Progenitor cell of endocrine pancreas (in vitro differentiated cells): Measurements from ENCODE around the gene FOXL1. TPM values are rescaled to one million over a fixed set of nuclear protein-coding genes. Genes with fewer than 3 reads are reported as not detected.

ENCODE experiments used
- DNase-seq: peaks from one replicate; pipeline ENCODE4 v3.0.0; 2021; ENCODE audit warnings: low spot score; ENCODE audit not compliant: unreplicated experiment
- H3K27ac Mint-ChIP-seq: 2 replicates; pipeline ENCODE4 v1.8.0; 2021; ENCODE audit warnings: mild to moderate bottlenecking, moderate library complexity, mixed read lengths
- H3K27me3 Mint-ChIP-seq: 2 replicates; pipeline ENCODE4 v1.8.0; 2021; ENCODE audit warnings: mixed read lengths
- H3K36me3 Mint-ChIP-seq: 2 replicates; pipeline ENCODE4 v1.8.0; 2022; ENCODE audit warnings: mixed read lengths; ENCODE audit not compliant: insufficient read depth
- H3K4me1 Mint-ChIP-seq: 2 replicates; pipeline ENCODE4 v1.8.0; 2021; ENCODE audit warnings: low read depth, mixed read lengths
- H3K4me3 Mint-ChIP-seq: 2 replicates; pipeline ENCODE4 v1.8.0; 2021; ENCODE audit warnings: low read depth, mild to moderate bottlenecking, moderate library complexity, mixed read lengths
- H3K9me3 Mint-ChIP-seq: 2 replicates; pipeline ENCODE4 v1.8.0; 2021; ENCODE audit warnings: low read depth, mixed read lengths
- total RNA-seq: library from RNA; stranded (reverse); gene quantifications from 2 replicates; pipeline ENCODE4 v1.2.1, GENCODE V29; 2021
- TF ChIP-seq, protein P1 (sequence below): fragments of 200-600 bp; sonication (generic); IDR thresholded peaks from one replicate; pipeline ENCODE4 v1.5.0; 2021; ENCODE audit warnings: antibody characterized with exemption, mild to moderate bottlenecking; ENCODE audit not compliant: unreplicated experiment

Gene FOXL1
- total RNA-seq, 1 donor from 2014 or later = not detected

DNA sequence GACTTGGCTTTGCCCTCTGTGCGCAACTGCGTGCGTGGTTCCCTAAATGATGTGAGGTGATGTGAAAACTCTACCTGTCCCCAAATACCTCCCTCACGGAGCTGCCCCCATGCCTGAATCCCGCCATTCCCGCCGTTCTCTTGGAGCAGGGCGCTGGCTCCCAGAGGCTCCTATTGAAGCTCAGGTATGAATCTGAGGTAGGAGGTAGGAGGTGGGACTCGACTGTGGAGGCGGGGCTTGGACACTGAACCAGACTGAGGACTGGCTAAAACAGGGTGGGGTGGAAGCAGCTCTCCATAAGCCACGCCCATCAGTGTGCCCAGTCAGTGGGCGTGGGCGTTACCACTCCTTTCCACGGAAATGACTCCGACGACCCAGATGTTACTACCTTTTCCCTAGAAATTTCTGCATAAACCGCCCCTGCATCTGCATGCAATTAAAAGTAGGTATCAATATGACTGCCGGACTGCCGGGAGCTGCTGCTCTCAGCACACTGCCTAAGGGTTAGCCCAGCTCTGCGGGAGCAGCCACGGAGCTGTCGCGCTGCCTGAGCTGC is 41.0 kb downstream of the FOXL1 start:
- H3K27ac Mint-ChIP-seq = no peak overlapping the region
- no peaks in the 10 kb centered on the region for H3K9me3 Mint-ChIP-seq
- TF ChIP-seq, protein P1, sequence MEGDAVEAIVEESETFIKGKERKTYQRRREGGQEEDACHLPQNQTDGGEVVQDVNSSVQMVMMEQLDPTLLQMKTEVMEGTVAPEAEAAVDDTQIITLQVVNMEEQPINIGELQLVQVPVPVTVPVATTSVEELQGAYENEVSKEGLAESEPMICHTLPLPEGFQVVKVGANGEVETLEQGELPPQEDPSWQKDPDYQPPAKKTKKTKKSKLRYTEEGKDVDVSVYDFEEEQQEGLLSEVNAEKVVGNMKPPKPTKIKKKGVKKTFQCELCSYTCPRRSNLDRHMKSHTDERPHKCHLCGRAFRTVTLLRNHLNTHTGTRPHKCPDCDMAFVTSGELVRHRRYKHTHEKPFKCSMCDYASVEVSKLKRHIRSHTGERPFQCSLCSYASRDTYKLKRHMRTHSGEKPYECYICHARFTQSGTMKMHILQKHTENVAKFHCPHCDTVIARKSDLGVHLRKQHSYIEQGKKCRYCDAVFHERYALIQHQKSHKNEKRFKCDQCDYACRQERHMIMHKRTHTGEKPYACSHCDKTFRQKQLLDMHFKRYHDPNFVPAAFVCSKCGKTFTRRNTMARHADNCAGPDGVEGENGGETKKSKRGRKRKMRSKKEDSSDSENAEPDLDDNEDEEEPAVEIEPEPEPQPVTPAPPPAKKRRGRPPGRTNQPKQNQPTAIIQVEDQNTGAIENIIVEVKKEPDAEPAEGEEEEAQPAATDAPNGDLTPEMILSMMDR = no peak
- no peak overlapping the region for H3K4me3 Mint-ChIP-seq
- H3K36me3 Mint-ChIP-seq = no peaks in the 10 kb centered on the region
- peaks cover 21% of the 10 kb centered on the region for H3K27me3 Mint-ChIP-seq
- H3K4me1 Mint-ChIP-seq = no peaks in the 10 kb centered on the region
- no peak for DNase-seq

DNA sequence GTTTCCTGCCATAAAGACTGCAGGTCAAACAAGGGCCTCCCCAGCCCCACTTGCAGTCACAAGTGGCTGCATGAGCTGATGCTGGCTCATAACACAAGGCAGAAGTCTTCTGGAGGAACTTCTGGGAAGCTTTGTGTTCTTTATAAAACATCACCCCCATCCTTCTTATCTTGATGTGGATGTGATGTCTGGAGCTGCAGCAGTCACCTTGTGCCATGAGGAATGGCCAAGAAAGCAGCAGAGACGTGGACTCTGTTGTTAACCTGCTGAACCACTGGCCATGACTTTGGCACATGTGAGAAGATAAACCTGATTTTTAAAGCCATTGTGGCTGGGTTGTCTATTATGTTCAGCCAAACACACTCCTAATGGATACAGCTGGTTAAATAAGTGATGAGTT is 41.8 kb downstream of the FOXL1 start:
- Mint-ChIP-seq H3K27me3 (peaks cover 19% of the 10 kb centered on the region), H3K36me3 (no peaks in the 10 kb centered on the region), H3K4me3 (no peak overlapping the region), H3K9me3 (no peaks in the 10 kb centered on the region), H3K4me1 (no peaks in the 10 kb centered on the region), H3K27ac (no peak overlapping the region)
- TF ChIP-seq, protein P1 = no peak
- DNase-seq = no peak

DNA sequence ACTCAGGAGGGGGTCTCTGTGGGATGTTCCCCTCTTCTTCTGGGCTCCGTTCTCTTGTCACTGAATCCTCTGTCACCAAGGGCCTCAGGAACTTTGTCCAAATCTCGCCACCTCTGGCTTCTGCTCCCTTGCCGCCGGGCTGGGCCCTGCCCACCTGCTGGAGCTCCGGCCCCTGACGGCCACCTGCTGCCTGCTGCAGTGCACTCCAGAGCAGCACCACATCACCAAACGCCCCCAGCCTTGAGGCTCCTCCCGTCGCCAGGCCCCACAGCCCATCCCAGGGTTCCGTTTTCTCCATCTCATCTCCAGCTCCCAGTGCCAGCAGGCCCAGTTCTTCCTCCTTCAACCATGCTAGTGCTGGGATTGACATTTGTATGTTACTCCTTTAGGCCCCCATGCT is 43.6 kb downstream of the FOXL1 start:
- Mint-ChIP-seq H3K36me3 (no peaks in the 10 kb centered on the region), H3K27ac (no peak overlapping the region), H3K4me3 (no peak overlapping the region), H3K4me1 (no peaks in the 10 kb centered on the region), H3K9me3 (no peaks in the 10 kb centered on the region), H3K27me3 (peaks cover 23% of the 10 kb centered on the region)
- no peak for DNase-seq
- TF ChIP-seq, protein P1 = no peak

DNA sequence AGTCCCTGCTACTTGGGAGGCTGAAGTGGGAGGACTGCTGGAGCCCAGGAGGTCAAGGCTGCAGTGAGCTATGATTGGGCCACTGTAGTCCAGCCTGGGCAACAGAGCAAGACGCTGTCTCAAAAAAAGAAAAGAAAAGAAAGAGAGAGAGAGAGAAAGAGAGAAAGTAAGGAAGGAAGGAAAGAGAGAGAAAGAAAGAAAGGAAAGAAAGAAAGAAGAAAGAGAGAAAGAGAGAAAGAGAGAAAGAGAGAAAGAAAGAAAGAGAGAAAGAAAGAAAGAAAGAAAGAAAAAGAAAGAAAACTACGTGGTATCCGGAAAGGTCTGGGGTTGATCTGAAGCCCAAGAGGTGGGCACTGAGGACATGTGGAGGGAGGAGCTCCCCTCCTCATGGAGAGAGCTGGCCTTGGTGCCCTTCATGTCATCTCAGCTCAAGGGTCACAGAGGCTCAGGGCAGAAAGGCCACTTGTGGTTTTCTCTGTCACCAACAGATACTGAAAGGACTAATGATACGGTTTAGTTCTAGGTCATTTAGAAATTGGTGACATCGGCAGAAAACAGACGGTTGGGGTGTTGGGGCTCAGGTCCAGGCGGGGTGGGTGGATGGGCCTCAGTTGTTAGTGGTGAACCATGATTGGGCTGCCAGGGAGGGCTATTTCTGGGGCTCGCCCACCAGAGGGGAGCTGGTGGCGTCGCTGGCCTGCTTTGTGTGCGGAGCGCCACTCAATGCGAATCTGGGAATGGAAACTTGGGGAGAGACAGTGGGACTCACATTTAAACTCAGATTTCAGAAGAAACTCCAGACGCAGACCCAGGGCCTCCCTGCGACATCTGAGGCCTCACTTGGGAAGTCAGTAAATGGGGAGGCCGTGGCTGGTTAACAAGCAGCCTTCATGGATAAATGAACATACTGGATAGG is 44.6 kb downstream of the FOXL1 start:
- H3K36me3 Mint-ChIP-seq = no peaks in the 10 kb centered on the region

DNA sequence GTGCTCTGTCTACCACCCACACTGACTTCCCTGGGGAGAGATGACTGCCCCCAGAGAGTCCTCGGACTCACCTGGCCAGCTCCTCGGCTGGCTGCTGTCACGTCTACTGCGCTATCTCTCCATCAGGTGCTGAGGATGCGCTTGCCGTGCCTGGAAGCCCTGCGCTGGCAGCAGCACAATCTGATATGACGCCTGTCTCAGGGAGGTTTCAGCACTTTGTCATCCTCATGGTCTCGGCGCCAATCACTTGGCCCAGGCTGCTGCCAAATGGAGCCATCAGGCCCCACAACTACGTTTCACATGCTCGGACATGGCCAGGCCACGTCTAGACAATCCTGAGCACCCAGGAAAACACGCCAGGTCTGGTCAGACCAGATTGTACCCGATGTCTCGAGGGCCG is 46.7 kb downstream of the FOXL1 start:
- TF ChIP-seq, protein P1 = no peak
- H3K4me3 Mint-ChIP-seq = no peak overlapping the region
- H3K27me3 Mint-ChIP-seq = peaks cover 24% of the 10 kb centered on the region
- H3K4me1 Mint-ChIP-seq = no peaks in the 10 kb centered on the region
- no peak for DNase-seq
- H3K27ac Mint-ChIP-seq = no peak overlapping the region
- no peaks in the 10 kb centered on the region for H3K36me3 Mint-ChIP-seq
- no peaks in the 10 kb centered on the region for H3K9me3 Mint-ChIP-seq

More for the DNA sequence above, 44.6 kb downstream of the FOXL1 start:
- TF ChIP-seq, protein P1 = no peak
- Mint-ChIP-seq H3K4me1 (no peaks in the 10 kb centered on the region), H3K4me3 (no peak overlapping the region), H3K9me3 (no peaks in the 10 kb centered on the region), H3K27me3 (peaks cover 23% of the 10 kb centered on the region), H3K27ac (no peak overlapping the region)
- no peak for DNase-seq
